Ovary (tissue), 9 donors: ENCODE results near the gene WBP1. TPM values are rescaled to one million over a fixed set of nuclear protein-coding genes. Genes with fewer than 3 reads are reported as not detected.
A peak's percentile ranks its signal among the peaks of the same experiment; 100 is the strongest.

Experiments used
- DNase-seq, 5 donors: peaks; one replicate each; pipeline ENCODE4 v3.0.0-alpha.2; 2019 to 2020
- H3K27ac ChIP-seq, 2 donors: fragments of 200-600 bp; one replicate each; pipeline versions ENCODE4 v1.5.1 to v1.8.0; 2019 to 2022
- H3K27me3 ChIP-seq: fragments of 200-600 bp; one replicate; pipeline ENCODE4 v1.8.0; 2022
- H3K36me3 ChIP-seq: fragments of 200-600 bp; sonication (generic); one replicate; pipeline ENCODE4 v1.5.1; 2019
- H3K4me1 ChIP-seq: one replicate; pipeline ENCODE4 v1.8.1; 2013; ENCODE audit warnings: mild to moderate bottlenecking, moderate library complexity; ENCODE audit not compliant: insufficient read depth
- H3K4me3 ChIP-seq: fragments of 200-600 bp; sonication (generic); one replicate; pipeline ENCODE4 v1.5.1; 2017
- H3K9me3 ChIP-seq, 2 donors: fragments of 200-600 bp in 1 of 2; sonication (generic) in 1 of 2; one replicate each; pipeline versions ENCODE4 v1.5.1 to v1.8.1; 2013 to 2019; ENCODE audit warnings: mild to moderate bottlenecking in 1 of 2, moderate library complexity in 1 of 2
- EP300 ChIP-seq: sonication (generic); formaldehyde crosslinking; IDR thresholded peaks from one replicate; pipeline ENCODE4 v1.6.1; 2017; ENCODE audit warnings: antibody characterized with exemption
- POLR2A ChIP-seq: fragments of 450-650 bp; IDR thresholded peaks from one replicate; pipeline ENCODE4 v1.6.1; 2017; ENCODE audit warnings: antibody characterized with exemption, mild to moderate bottlenecking, moderate library complexity
- WGBS, 3 donors: extraction: QIAGEN DNeasy Blood & Tissue Kit in 1 of 3; methylation state at CpG; one replicate each; pipeline versions ENCODE4 v1.1.5 to v1.1.7; 2013 to 2017; 5-methylcytosine and 5-hydroxymethylcytosine counted together
- intact Hi-C, 4 donors: fragments of 100-400 bp; cut with DNase I; formaldehyde crosslinking; loops; one replicate each; pipeline versions ENCODE4 v1.11.0 to v1.15.1; 2022 to 2023
- polyA plus RNA-seq, 2 donors: library from polyadenylated mRNA; stranded (reverse); fragments of 200-250 nt in 1 of 2; fragments of 350-450 nt in 1 of 2; fragmentation: Illumina TruSeq in 1 of 2; extraction: RNeasy Lipid Tissue Mini Kit (QIAGEN cat#74804) in 1 of 2; gene quantifications; one replicate each; pipeline ENCODE4 v1.2.3, GENCODE V29; 2013 to 2014
- total RNA-seq, 7 donors: library from RNA; depleted of rRNA in 2 of 7; stranded (reverse); fragments of >200 nt in 2 of 7; fragmentation: NEBNext Ultra II Directional in 3 of 7; extraction: Animal tissue kit (Norgen Biotek cat#: 25700) in 3 of 7; gene quantifications; one replicate each; pipeline versions ENCODE4 v1.1.0 to v1.2.4, GENCODE V29; 2016 to 2023
- TF ChIP-seq, protein P1 (sequence below), 3 donors: fragments of 450-650 bp in 2 of 3; fragments of 200-600 bp in 1 of 3; IDR thresholded peaks; one replicate each; pipeline versions ENCODE4 v1.5.1 to v1.8.0; 2016 to 2022; ENCODE audit warnings: antibody characterized with exemption in 3 of 3, mild to moderate bottlenecking in 1 of 3
- donor health status: DM: no; HTN: no; CAD: no; lungs with moderate emphysema.
- donor health status: DM: no; HTN: no; CAD: no.
- donor health status: Bipolar disorder and iron deficiency.
- donor health status: DM: yes; HTN: yes; CAD: no.
- donor health status: DM: no; HTN: no; CAD: no.
- donor health status: DM: yes; HTN: yes; CAD: no.

The WBP1 gene
- total and polyA plus RNA-seq, 9 donors, result 52.4 to 114 (median 73.3) TPM

GRCh38 chr2:74471332-74472065 is 13.3 kb downstream of the WBP1 start:
- TF ChIP-seq EP300 (no peak), POLR2A (no peak)
- TF ChIP-seq, protein P1, sequence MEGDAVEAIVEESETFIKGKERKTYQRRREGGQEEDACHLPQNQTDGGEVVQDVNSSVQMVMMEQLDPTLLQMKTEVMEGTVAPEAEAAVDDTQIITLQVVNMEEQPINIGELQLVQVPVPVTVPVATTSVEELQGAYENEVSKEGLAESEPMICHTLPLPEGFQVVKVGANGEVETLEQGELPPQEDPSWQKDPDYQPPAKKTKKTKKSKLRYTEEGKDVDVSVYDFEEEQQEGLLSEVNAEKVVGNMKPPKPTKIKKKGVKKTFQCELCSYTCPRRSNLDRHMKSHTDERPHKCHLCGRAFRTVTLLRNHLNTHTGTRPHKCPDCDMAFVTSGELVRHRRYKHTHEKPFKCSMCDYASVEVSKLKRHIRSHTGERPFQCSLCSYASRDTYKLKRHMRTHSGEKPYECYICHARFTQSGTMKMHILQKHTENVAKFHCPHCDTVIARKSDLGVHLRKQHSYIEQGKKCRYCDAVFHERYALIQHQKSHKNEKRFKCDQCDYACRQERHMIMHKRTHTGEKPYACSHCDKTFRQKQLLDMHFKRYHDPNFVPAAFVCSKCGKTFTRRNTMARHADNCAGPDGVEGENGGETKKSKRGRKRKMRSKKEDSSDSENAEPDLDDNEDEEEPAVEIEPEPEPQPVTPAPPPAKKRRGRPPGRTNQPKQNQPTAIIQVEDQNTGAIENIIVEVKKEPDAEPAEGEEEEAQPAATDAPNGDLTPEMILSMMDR (IDR thresholded peaks at IDR 0.05), result no peak
- WGBS, 3 donors, result 44 to 60% (median 45%) methylated on average over 16 of the region's 16 CpGs
- DNase-seq, result no peak
- no peaks in the 10 kb centered on the region for H3K36me3 ChIP-seq
- peak overlapping the region in 1 of 2 donors; percentile 83 for H3K27ac ChIP-seq
- no peaks in the 10 kb centered on the region for H3K9me3 ChIP-seq
- no peaks in the 10 kb centered on the region for H3K27me3 ChIP-seq
- intact Hi-C loops, result loop anchor here in 1 of 4 donors (5.0 kb wide), 1 partner anchor 181 kb away; the partner anchor contains the start of gene SEMA4F
- H3K4me3 ChIP-seq, result peak overlapping the region; percentile 47
- H3K4me1 ChIP-seq, result peaks cover 5% of the 10 kb centered on the region

- Histone ChIP-seq H3K4me3 (peak within 1 kb of the TSS; percentile 47), H3K27ac (peak within 1 kb of the TSS; percentile 53 to 83), H3K9me3 (no peaks in the 10 kb centered on the region), H3K4me1 (peaks cover 5% of the 10 kb centered on the region), H3K27me3 (no peaks in the 10 kb centered on the region), H3K36me3 (no peaks in the 10 kb centered on the region)
- 0 to 1% (median 1%) methylated on average over 66 of the region's 66 CpGs for WGBS, 3 donors
- peak; percentile 92 to 97 (median 95) for DNase-seq
- TF ChIP-seq POLR2A (peak; percentile 70), EP300 (peak; percentile 27)
- TF ChIP-seq, protein P1 (IDR thresholded peaks at IDR 0.05), result no peak
- intact Hi-C loops, result loop anchor here in 1 of 4 donors (5.0 kb wide), 1 partner anchor 180 kb away; the partner anchor contains the start of gene SEMA4F
Measured at GRCh38 chr2:74472086-74472944, 14.1 kb downstream of the WBP1 start, which contains the start of gene MRPL53. MRPL53 (minus strand) TSS chr2:74472680; CDS start chr2:74472660, 20 bp downstream.

DNA sequence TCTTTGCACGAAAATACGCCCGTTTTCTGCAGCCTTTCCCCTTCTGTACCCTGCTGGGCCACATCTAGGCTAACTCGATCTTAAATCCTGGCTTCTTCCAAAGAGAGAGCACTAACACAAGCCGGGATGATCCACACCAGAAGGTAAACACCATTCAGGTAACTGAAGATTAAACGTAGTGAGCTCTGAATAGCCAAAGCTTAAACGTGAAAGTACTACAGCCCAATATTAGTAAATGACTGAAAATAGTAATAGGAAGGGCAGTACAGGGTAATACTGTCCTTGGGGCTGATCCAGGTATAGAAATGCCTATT is 14.7 kb downstream of the WBP1 start:
- Histone ChIP-seq H3K27ac (peak overlapping the region in 1 of 2 donors; percentile 83), H3K4me3 (peak overlapping the region; percentile 47), H3K27me3 (no peaks in the 10 kb centered on the region), H3K9me3 (no peaks in the 10 kb centered on the region), H3K4me1 (peaks cover 5% of the 10 kb centered on the region), H3K36me3 (no peaks in the 10 kb centered on the region)
- 4 to 14% (median 4%) methylated on average over 7 of the region's 7 CpGs for WGBS, 3 donors
- intact Hi-C loops, result loop anchor here in 1 of 4 donors (5.0 kb wide), 1 partner anchor 179 kb away; the partner anchor contains the start of gene SEMA4F
- DNase-seq, result no peak
- TF ChIP-seq POLR2A (no peak), EP300 (no peak)
- TF ChIP-seq, protein P1 (IDR thresholded peaks at IDR 0.05), result no peak

- H3K4me3 ChIP-seq, result no peak overlapping the region
- intact Hi-C loops, result loop anchor here in 1 of 4 donors (5.0 kb wide), 1 partner anchor 178 kb away; the partner anchor contains the start of gene SEMA4F
- H3K4me1 ChIP-seq, result peaks cover 5% of the 10 kb centered on the region
- no peaks in the 10 kb centered on the region for H3K36me3 ChIP-seq
- no peak overlapping the region for H3K27ac ChIP-seq
- H3K27me3 ChIP-seq, result no peaks in the 10 kb centered on the region
- H3K9me3 ChIP-seq, result no peaks in the 10 kb centered on the region
- 86 to 91% (median 87%) methylated on average over 6 of the region's 6 CpGs for WGBS, 3 donors
- peak in 1 of 5 donors; percentile 33 for DNase-seq
- TF ChIP-seq EP300 (no peak), POLR2A (no peak)
- TF ChIP-seq, protein P1 (IDR thresholded peaks at IDR 0.05), result no peak
Measured at GRCh38 chr2:74474481-74474880, 16.2 kb downstream of the WBP1 start.
